Spleen (tissue), 11 donors: ENCODE results near the gene EHBP1L1. TPM values are rescaled to one million over a fixed set of nuclear protein-coding genes. Genes with fewer than 3 reads are reported as not detected.

Experiments used
- DNase-seq: peaks from one replicate; pipeline ENCODE4 v3.0.0-alpha.2; 2020
- H3K27ac ChIP-seq, 8 donors: fragments of 200-600 bp; sonication (generic) in 7 of 8; 1 replicate in 4 of 8; 2 replicates in 4 of 8; pipeline versions ENCODE4 v1.5.0 to v1.8.0; 2016 to 2021; ENCODE audit warnings: inconsistent platforms in 4 of 8, mild to moderate bottlenecking in 4 of 8, moderate library complexity in 1 of 8
- H3K27me3 ChIP-seq, 7 donors: fragments of 200-600 bp; sonication (generic) in 6 of 7; replicated peaks in 1 of 7; 1 replicate in 4 of 7; 2 replicates in 3 of 7; pipeline versions ENCODE4 v1.5.0 to v1.8.0; 2016 to 2021; ENCODE audit warnings: inconsistent platforms in 3 of 7, mild to moderate bottlenecking in 1 of 7
- H3K36me3 ChIP-seq, 6 donors: fragments of 200-600 bp; sonication (generic) in 5 of 6; 1 replicate in 4 of 6; 2 replicates in 2 of 6; pipeline versions ENCODE4 v1.5.0 to v1.8.0; 2016 to 2021; ENCODE audit warnings: inconsistent platforms in 2 of 6
- H3K4me1 ChIP-seq, 6 donors: fragments of 200-600 bp; sonication (generic) in 5 of 6; 1 replicate in 3 of 6; 2 replicates in 3 of 6; pipeline versions ENCODE4 v1.5.0 to v1.8.0; 2016 to 2021; ENCODE audit warnings: inconsistent platforms in 3 of 6
- H3K4me3 ChIP-seq, 8 donors: fragments of 200-600 bp; sonication (generic) in 7 of 8; 1 replicate in 4 of 8; 2 replicates in 4 of 8; pipeline versions ENCODE4 v1.5.0 to v1.8.0; 2016 to 2021; ENCODE audit warnings: inconsistent platforms in 4 of 8, mild to moderate bottlenecking in 4 of 8, moderate library complexity in 2 of 8
- H3K9me3 ChIP-seq, 8 donors: fragments of 200-600 bp; sonication (generic) in 7 of 8; 1 replicate in 4 of 8; 2 replicates in 4 of 8; pipeline versions ENCODE4 v1.5.0 to v1.8.0; 2016 to 2021; ENCODE audit warnings: inconsistent platforms in 4 of 8
- POLR2A ChIP-seq, 3 donors: fragments of 450-650 bp; IDR thresholded peaks; one replicate each; pipeline ENCODE4 v1.5.1; 2017; ENCODE audit warnings: antibody characterized with exemption in 3 of 3, mild to moderate bottlenecking in 1 of 3
- POLR2AphosphoS5 ChIP-seq, 3 donors: sonication (generic); formaldehyde crosslinking; IDR thresholded peaks; one replicate each; pipeline ENCODE4 v1.5.1; 2017; ENCODE audit warnings: antibody characterized with exemption in 3 of 3
- whole genome bisulfite sequencing, 5 donors: extraction: QIAGEN DNeasy Blood & Tissue Kit in 3 of 5; methylation state at CpG; one replicate each; pipeline versions ENCODE4 v1.1.5 to v1.1.7; 2013 to 2018; 5-methylcytosine and 5-hydroxymethylcytosine counted together
- intact Hi-C: fragments of 100-400 bp; cut with DNase I; formaldehyde crosslinking; loops from one replicate; pipeline ENCODE4 v1.15.0; 2023; ENCODE audit warnings: low total_unique reads
- polyA plus RNA-seq, 3 donors: library from polyadenylated mRNA; stranded (reverse); fragments of 200-250 nt; gene quantifications; one replicate each; pipeline ENCODE4 v1.2.1, GENCODE V29; 2013
- total RNA-seq, 7 donors: library from RNA; depleted of rRNA in 3 of 7; stranded (reverse); fragments of >200 nt in 3 of 7; fragmentation: NEBNext Ultra II Directional in 4 of 7; extraction: Animal tissue kit (Norgen Biotek cat#: 25700) in 4 of 7; gene quantifications; one replicate each; pipeline versions ENCODE4 v1.1.0 to v1.2.1, GENCODE V29; 2016 to 2021
- TF ChIP-seq, protein P1 (sequence below), 11 experiments: fragments of 200-600 bp in 7 of 11; fragments of 450-650 bp in 4 of 11; sonication (generic) in 4 of 11; IDR thresholded peaks in 8 of 11; conservative IDR thresholded peaks in 3 of 11; 1 replicate in 7 of 11; 2 replicates in 4 of 11; pipeline versions ENCODE4 v1.4.0 to v1.8.0; 2016 to 2021; ENCODE audit warnings: antibody characterized with exemption in 11 of 11, inconsistent platforms in 4 of 11, mild to moderate bottlenecking in 1 of 11
- donor health status: healthy with polysubstance abuse.
- donor health status: DM: no; HTN: no; CAD: no; lungs with moderate emphysema.
- donor health status: DM: no; HTN: no; CAD: no.
- donor health status: Bipolar disorder and iron deficiency.
- donor health status: healthy.
- donor health status: DM: no; HTN: no; CAD: no.
- donor health status: DM: yes; HTN: yes; CAD: no.

Gene EHBP1L1
- total and polyA plus RNA-seq, 10 donors, result 44.3 to 365 (median 215) TPM

DNA sequence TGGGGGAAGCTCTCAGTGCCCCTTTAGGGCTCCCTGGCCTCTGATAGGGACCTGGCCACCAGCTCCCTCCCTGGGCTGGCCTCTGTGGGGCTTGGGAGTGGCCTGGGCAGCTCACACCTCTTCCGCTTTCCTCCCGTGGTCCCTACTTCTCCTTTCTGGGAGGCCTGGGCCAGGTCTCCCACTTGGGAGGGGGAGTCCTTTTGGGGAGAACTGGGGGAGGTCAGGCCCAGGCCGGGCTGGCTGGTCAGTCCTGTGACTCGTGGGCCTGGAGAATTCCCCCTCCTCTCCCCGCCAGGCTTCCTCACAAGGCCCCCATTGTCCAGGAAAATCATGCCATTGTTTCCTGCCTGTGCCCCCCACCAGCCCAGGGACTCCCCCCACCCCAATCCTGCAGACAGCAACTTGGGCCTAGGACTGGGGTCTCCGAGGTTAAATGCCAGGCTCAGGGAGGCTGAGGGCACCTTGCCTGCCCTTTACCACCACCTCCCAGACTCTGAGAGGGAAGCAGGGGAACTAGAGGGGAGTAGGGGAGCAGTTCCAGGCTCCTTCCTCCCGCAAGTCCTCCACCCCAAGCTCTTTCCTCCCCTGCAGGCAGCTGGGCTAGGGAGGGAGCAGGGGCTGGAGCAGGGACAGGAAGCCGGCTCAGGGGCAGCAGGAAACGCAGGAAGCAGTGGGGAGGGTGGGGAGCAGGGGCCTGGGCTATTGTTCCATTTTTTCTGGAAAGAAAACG lies 35.3 kb downstream of the EHBP1L1 start:
- TF ChIP-seq, protein P1, sequence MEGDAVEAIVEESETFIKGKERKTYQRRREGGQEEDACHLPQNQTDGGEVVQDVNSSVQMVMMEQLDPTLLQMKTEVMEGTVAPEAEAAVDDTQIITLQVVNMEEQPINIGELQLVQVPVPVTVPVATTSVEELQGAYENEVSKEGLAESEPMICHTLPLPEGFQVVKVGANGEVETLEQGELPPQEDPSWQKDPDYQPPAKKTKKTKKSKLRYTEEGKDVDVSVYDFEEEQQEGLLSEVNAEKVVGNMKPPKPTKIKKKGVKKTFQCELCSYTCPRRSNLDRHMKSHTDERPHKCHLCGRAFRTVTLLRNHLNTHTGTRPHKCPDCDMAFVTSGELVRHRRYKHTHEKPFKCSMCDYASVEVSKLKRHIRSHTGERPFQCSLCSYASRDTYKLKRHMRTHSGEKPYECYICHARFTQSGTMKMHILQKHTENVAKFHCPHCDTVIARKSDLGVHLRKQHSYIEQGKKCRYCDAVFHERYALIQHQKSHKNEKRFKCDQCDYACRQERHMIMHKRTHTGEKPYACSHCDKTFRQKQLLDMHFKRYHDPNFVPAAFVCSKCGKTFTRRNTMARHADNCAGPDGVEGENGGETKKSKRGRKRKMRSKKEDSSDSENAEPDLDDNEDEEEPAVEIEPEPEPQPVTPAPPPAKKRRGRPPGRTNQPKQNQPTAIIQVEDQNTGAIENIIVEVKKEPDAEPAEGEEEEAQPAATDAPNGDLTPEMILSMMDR (IDR thresholded peaks at IDR 0.05 in 8 of 11, conservative IDR thresholded peaks at IDR 0.05 in 3 of 11), result no peak
- TF ChIP-seq POLR2AphosphoS5 (IDR thresholded peaks at IDR 0.05), result peak; percentile 32 to 71 (median 70)
- no peak for TF ChIP-seq POLR2A (IDR thresholded peaks at IDR 0.05)
- Histone ChIP-seq H3K36me3 (peaks cover 0 to 68% (median 45%) of the 10 kb centered on the region in 6 donors), H3K27ac (peak overlapping the region; percentile 68 to 99 (median 97)), H3K9me3 (no peaks in the 10 kb centered on the region), H3K27me3 (no peaks in the 10 kb centered on the region), H3K4me3 (peak overlapping the region; percentile 84 to 97 (median 95)), H3K4me1 (peaks cover 54 to 80% (median 68%) of the 10 kb centered on the region in 6 donors)
- DNase-seq, result peak; percentile 92
- 15 to 28% (median 25%) methylated on average over 9 to 10 of the region's 10 CpGs for WGBS, 5 donors
- intact Hi-C loops, result no loop called here

- Histone ChIP-seq H3K27me3 (no peaks in the 10 kb centered on the region), H3K4me3 (peak overlapping the region; percentile 84 to 97 (median 95)), H3K36me3 (peaks cover 0 to 62% (median 38%) of the 10 kb centered on the region in 6 donors), H3K27ac (peak overlapping the region; percentile 68 to 99 (median 97)), H3K9me3 (no peaks in the 10 kb centered on the region), H3K4me1 (peaks cover 56 to 80% (median 69%) of the 10 kb centered on the region in 6 donors)
- intact Hi-C loops, result no loop called here
- TF ChIP-seq, protein P1 (IDR thresholded peaks at IDR 0.05 in 8 of 11, conservative IDR thresholded peaks at IDR 0.05 in 3 of 11), result no peak
- TF ChIP-seq POLR2A (IDR thresholded peaks at IDR 0.05) (no peak), POLR2AphosphoS5 (IDR thresholded peaks at IDR 0.05) (no peak)
- 33 to 46% (median 38%) methylated on average over 12 of the region's 12 CpGs for WGBS, 5 donors
- no peak for DNase-seq
Measured at GRCh38 chr11:65611758-65612603, 36.1 kb downstream of the EHBP1L1 start.

- Histone ChIP-seq H3K4me1 (peaks cover 55 to 80% (median 70%) of the 10 kb centered on the region in 6 donors), H3K9me3 (no peaks in the 10 kb centered on the region), H3K36me3 (peaks cover 0 to 62% (median 38%) of the 10 kb centered on the region in 6 donors), H3K27ac (peak overlapping the region; percentile 51 to 99 (median 97)), H3K27me3 (no peaks in the 10 kb centered on the region), H3K4me3 (peak overlapping the region; percentile 84 to 97 (median 95))
- no peak for TF ChIP-seq POLR2AphosphoS5 (IDR thresholded peaks at IDR 0.05)
- no peak for TF ChIP-seq POLR2A (IDR thresholded peaks at IDR 0.05)
- TF ChIP-seq, protein P1 (IDR thresholded peaks at IDR 0.05 in 8 of 11, conservative IDR thresholded peaks at IDR 0.05 in 3 of 11), result no peak
- intact Hi-C loops, result no loop called here
- WGBS, 5 donors, result 18 to 43% (median 30%) methylated on average over 3 to 7 of the region's 7 CpGs
- peak; percentile 78 for DNase-seq
Measured at GRCh38 chr11:65612691-65613090, 36.8 kb downstream of the EHBP1L1 start.
